Endothelial cell (in vitro differentiated cells): Measurements from ENCODE around the gene DAPP1. TPM values are rescaled to one million over a fixed set of nuclear protein-coding genes. Genes with fewer than 3 reads are reported as not detected.

Source experiments
- DNase-seq: peaks from one replicate; pipeline ENCODE4 v3.0.0; 2021; ENCODE audit warnings: low spot score
- H3K27ac Mint-ChIP-seq: one replicate; pipeline ENCODE4 v1.8.0; 2021; ENCODE audit warnings: mixed read lengths, inconsistent platforms; ENCODE audit not compliant: unreplicated experiment
- H3K27me3 Mint-ChIP-seq: one replicate; pipeline ENCODE4 v1.8.0; 2021; ENCODE audit warnings: mild to moderate bottlenecking, moderate library complexity, mixed read lengths, inconsistent platforms; ENCODE audit not compliant: unreplicated experiment
- H3K36me3 Mint-ChIP-seq: one replicate; pipeline ENCODE4 v1.8.0; 2021; ENCODE audit warnings: mild to moderate bottlenecking, low read depth, mixed read lengths, inconsistent platforms; ENCODE audit not compliant: unreplicated experiment
- H3K4me1 Mint-ChIP-seq: one replicate; pipeline ENCODE4 v1.8.0; 2021; ENCODE audit warnings: mild to moderate bottlenecking, mixed read lengths, inconsistent platforms; ENCODE audit not compliant: unreplicated experiment
- H3K4me3 Mint-ChIP-seq: one replicate; pipeline ENCODE4 v1.8.0; 2021; ENCODE audit warnings: mild to moderate bottlenecking, mixed read lengths, inconsistent platforms; ENCODE audit not compliant: unreplicated experiment
- H3K9me3 Mint-ChIP-seq: one replicate; pipeline ENCODE4 v1.8.0; 2021; ENCODE audit warnings: mixed read lengths, inconsistent platforms; ENCODE audit not compliant: unreplicated experiment
- total RNA-seq: library from RNA; stranded (reverse); fragmentation: NEBNext Ultra II Directional; extraction: Animal tissue kit (Norgen Biotek cat#: 25700); gene quantifications from one replicate; pipeline ENCODE4 v1.2.1, GENCODE V29; 2021; ENCODE audit not compliant: unreplicated experiment
- TF ChIP-seq, protein P1 (sequence below): fragments of 200-600 bp; sonication (generic); IDR thresholded peaks from one replicate; pipeline ENCODE4 v1.5.0; 2021; ENCODE audit warnings: antibody characterized with exemption; ENCODE audit not compliant: unreplicated experiment

DAPP1 gene
- total RNA-seq, 1 donor from 2014 or later: not detected

DNA sequence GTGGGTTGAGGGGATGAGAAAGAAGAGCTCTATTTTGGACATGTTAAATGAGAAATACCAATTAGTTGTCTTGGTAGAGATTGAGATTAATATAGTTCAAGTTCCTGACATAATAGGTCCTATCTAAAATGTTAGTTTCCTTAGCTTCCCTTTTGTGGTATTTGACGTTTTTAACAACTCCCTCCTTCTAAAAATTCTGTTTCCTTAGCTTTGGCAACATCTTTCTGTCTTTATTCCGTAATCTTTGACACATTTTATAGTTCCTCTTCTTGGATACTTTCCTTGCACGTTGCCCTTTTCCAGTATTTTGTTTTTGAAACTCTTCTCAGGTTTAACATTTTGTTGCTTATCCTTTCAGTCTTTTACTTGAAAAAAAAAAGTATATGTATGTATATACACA is 40.7 kb downstream of the DAPP1 start:
- H3K36me3 Mint-ChIP-seq: no peaks in the 10 kb centered on the region
- H3K27ac Mint-ChIP-seq: no peak overlapping the region
- H3K4me1 Mint-ChIP-seq: peaks cover 9% of the 10 kb centered on the region
- no peak overlapping the region for H3K4me3 Mint-ChIP-seq
- TF ChIP-seq, protein P1, sequence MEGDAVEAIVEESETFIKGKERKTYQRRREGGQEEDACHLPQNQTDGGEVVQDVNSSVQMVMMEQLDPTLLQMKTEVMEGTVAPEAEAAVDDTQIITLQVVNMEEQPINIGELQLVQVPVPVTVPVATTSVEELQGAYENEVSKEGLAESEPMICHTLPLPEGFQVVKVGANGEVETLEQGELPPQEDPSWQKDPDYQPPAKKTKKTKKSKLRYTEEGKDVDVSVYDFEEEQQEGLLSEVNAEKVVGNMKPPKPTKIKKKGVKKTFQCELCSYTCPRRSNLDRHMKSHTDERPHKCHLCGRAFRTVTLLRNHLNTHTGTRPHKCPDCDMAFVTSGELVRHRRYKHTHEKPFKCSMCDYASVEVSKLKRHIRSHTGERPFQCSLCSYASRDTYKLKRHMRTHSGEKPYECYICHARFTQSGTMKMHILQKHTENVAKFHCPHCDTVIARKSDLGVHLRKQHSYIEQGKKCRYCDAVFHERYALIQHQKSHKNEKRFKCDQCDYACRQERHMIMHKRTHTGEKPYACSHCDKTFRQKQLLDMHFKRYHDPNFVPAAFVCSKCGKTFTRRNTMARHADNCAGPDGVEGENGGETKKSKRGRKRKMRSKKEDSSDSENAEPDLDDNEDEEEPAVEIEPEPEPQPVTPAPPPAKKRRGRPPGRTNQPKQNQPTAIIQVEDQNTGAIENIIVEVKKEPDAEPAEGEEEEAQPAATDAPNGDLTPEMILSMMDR: no peak
- no peak for DNase-seq
- no peaks in the 10 kb centered on the region for H3K27me3 Mint-ChIP-seq
- H3K9me3 Mint-ChIP-seq: no peaks in the 10 kb centered on the region

DNA sequence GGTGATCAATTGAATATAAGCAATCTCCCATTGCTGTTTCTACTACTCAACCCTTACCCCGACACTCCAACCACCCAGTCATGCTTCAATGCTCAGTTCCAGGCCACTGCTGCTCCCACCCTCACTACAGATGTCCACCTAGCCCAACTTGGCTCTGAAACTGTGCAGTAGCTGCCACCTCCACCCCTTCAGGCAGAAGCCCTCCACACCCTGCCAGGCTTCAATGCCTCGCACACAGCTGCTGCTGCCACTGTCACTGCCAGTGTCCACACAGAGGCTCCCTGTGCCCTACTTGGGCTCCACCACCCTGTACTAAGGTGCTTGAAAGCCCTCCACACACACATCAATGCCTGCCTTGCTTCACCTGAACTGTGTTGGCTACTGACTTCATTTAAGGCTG is 43.0 kb downstream of the DAPP1 start:
- no peak overlapping the region for H3K27ac Mint-ChIP-seq
- no peaks in the 10 kb centered on the region for H3K27me3 Mint-ChIP-seq
- H3K4me1 Mint-ChIP-seq: peaks cover 7% of the 10 kb centered on the region
- no peaks in the 10 kb centered on the region for H3K36me3 Mint-ChIP-seq
- H3K9me3 Mint-ChIP-seq: no peaks in the 10 kb centered on the region
- TF ChIP-seq, protein P1: no peak
- no peak for DNase-seq
- H3K4me3 Mint-ChIP-seq: no peak overlapping the region

DNA sequence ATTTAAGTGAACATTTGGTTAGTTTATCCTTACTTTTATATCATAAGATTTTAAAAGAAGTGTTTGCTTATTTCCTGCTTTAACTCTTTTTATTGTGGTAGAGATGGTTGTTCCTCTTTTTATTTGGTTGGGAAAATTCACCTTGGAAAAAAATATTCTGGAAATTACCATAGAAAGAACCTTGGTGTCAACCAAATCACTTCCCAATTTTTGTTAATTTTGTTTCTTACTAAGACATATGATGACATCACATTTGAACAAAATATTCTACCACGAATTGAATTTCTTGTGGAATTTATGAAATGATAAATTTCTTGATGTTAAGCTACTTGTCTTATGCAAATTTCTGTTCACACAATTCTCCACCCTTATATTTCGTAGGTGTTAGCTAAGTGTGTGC is 43.9 kb downstream of the DAPP1 start:
- Mint-ChIP-seq H3K4me3 (no peak overlapping the region), H3K27me3 (no peaks in the 10 kb centered on the region), H3K9me3 (no peaks in the 10 kb centered on the region), H3K36me3 (no peaks in the 10 kb centered on the region), H3K27ac (no peak overlapping the region), H3K4me1 (peaks cover 6% of the 10 kb centered on the region)
- no peak for DNase-seq
- TF ChIP-seq, protein P1: no peak

DNA sequence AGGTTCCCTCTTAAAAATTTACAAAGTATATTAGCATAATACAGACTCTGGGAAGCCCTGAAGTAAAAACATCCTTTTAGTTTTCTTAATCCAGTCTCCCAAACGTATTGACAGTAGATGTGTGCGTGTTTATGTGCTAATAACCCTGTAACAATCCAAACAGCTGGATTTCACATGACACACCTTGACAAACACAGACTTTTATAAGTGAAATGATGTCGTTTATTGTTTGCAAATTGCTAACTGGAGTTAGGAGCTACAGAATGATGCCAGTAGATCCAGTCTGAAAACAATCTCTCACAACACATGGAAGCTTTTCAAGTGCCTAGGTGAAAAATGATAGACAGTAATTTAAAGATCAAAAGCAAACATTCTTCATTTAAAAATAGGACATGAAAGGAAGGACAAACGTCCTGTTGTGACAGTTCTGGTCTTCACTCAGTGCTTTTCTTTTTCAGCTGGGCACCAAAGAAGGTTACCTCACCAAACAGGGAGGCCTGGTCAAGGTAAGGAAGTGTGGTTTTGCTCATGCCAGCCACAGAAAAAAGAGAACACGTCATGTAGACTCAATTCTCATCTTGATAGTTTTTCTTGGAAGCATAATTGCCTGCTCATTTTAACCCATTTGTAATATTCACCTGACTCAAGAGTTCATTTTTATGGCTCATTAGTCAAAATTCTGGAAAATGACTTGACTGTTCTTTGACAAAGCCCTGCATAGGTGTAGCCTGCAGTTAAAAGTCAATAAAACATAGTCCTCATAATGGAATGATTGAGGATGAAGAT is 44.7 kb downstream of the DAPP1 start:
- Mint-ChIP-seq H3K4me1 (peaks cover 2% of the 10 kb centered on the region), H3K27me3 (no peaks in the 10 kb centered on the region), H3K9me3 (no peaks in the 10 kb centered on the region), H3K4me3 (no peak overlapping the region), H3K27ac (no peak overlapping the region), H3K36me3 (no peaks in the 10 kb centered on the region)
- TF ChIP-seq, protein P1: no peak
- DNase-seq: no peak

DNA sequence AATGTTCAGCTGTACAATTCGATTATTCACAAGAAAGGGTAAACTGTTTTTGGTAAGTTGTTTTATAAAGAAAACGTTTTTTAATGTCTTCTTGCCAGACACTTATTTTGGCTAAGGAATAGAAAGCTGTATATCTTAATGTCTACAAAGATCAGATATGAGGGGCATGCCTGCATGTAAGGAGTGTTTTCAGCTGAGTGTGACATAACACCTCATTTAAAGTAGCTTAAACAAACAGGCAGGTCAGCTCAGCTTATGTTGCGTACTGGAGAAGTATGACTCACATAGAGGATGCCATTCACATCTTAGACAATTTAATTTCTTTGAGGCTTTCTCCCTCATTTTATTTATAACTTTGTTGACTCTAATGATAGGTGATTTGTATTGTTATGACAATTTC is 47.2 kb downstream of the DAPP1 start:
- Mint-ChIP-seq H3K9me3 (no peaks in the 10 kb centered on the region), H3K36me3 (no peaks in the 10 kb centered on the region), H3K27me3 (no peaks in the 10 kb centered on the region), H3K27ac (no peak overlapping the region), H3K4me1 (no peaks in the 10 kb centered on the region), H3K4me3 (no peak overlapping the region)
- TF ChIP-seq, protein P1: no peak
- DNase-seq: no peak
